Right kidney (tissue), 1 donor: ENCODE results near the gene TOR1AIP1.

ENCODE experiments used
- DNase-seq: peaks from one replicate; pipeline ENCODE4 v3.0.0-alpha.2; 2016

TOR1AIP1 gene

DNA sequence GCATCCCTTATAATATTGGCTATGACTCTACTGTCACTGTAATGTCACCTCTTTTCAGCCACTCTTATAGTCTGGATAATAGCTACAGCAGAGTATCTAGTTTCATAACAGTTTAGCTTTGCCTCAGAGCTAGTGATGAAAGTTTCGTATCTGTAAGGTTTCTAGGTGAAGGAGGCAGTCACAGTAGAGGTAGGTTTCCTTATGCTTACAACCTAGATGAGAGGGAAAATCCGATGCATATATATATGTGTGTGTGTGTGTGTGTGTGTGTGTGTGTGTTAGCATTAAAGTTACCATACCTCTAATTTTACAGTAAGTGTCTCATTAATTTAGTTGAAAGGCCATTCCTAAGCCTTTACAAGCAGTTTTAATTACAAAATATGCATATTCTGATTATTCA lies 2.3 kb upstream of the TOR1AIP1 start:
- no peak for DNase-seq

DNA sequence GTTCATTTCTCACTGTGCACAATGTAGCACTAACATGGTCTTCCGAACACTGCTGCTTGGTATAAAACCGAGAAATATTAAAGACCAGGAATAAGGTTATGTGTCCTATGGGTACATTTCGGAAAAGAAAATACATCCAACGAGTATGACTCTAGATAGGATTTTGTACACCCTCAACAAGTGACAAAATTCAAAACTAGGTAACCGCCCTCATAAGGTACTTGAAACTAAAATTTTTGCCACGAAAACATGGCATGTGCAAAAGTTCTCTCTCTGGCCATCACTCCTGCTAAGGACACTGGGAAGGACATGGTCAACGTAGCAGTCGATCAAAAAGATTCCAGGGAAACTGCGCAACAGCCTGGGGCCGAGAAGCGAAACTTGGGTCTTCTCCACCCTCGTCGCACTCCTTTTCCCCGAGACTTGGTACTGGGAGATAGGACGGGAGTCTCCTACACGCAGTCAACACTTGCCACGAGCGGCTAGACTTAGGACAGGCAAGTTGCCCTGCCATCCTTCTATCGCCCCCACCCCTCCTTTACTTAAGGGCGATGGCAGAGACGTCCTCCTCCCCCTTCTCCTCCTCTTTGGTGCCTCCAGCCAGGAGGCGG lies 338 bp upstream of the TOR1AIP1 start:
- DNase-seq = no peak

DNA sequence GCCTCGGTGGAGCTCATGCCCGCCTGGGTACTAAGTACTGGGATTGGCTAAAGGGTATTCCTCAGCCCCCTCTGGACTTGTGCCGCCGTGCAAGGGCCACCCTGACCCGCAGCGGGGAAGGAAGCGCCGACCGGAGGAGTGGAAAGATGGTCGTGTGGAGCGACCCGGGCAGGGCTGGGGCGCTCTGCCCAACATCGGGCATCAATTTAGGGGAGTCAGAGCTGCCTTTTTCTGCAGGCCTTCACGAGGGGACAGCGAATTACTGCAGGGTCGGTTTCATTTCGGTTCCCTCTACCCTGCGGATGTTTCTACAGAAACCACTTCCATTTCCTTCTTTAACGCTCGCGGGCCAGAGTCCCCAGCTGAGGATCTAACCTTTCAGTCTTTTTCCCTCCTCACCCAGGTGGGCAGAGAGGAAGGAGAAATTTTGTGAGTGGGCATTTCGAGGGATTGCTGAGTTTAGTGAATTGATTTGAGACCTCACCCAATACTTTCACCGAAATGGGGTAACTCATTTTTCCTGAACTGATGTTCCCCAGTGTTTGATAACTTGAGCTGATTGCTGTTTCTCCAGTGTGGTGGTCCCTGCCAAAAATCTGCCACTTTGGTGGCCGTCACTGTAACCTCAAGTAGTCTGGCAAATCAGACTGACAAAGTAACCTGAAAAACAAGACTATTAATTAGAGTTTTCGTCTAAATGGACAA lies 1.1 kb downstream of the TOR1AIP1 start:
- no peak for DNase-seq

DNA sequence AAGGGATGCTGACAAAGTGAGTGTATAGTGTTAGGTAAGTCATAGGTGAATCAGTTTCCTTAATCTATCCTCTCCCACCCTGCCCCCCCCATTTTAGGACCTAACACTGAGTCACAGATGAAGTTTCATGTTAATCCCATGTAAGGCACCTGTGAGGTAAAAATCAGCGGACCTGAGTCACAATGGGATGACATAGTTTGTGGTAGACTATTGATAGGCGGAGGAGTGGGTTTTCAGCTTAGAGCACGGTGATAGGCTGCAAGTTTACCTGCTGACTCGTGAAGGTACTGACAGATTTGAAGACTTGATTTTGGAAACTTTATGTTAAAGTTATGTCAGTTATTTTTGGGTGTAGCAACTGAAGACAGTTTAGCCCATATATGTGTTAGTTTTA lies 1.7 kb downstream of the TOR1AIP1 start:
- DNase-seq = no peak

DNA sequence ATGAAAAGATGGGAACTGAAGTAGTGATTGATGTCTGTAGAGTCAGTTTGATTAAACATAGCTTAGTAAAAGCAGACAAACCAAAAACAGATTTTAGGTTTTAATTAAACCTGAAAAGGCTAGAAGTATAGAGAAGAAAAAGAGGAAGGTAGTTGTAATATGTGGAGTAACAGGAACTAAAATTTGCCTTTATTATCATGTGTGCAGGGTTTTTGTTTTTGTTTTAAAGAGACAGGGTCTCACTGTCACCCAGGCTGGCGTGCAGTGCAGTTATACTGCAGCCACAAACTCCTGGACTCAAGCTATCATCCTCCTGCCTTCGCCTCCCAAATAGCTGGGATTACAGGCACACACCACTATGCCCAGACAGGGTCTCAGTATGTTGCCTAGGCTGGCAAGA lies 6.0 kb downstream of the TOR1AIP1 start:
- DNase-seq = no peak

DNA sequence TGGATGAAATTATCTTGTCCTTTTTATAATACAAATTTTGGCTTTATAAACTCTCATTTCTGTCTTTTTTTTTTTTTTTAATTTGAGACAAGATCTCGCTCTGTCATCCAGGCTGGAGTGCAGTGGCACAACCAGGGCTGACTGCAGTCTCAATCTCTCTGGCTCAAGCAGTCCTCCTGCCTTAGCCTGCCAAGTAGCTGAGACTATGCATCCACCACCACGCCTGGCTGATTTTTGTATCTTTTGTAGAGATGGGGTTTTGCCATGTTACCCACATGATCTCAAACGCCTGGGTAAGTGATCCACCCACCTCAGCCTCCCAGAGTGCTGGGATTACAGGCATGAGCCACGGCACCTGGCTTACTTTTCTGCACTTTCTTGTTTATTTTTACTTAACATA lies 7.5 kb downstream of the TOR1AIP1 start:
- no peak for DNase-seq

DNA sequence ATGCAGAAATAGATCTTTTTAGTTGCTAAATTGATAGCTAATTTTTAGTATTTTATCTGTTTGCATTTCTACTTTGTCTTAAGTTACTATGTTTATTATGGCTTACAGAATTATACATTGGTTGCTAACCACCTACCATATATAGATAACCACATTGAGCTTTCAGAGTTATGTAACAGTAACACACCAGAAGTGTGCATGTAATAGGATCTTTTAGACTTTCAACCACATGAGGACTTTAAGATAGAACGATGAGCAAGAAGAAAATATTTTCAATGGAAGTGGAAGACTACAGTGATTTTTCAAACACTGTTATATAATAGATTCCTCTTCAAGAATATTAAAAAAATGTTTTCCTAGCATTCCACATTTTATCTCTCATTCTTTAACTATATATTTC lies 28.8 kb downstream of the TOR1AIP1 start:
- DNase-seq = no peak

DNA sequence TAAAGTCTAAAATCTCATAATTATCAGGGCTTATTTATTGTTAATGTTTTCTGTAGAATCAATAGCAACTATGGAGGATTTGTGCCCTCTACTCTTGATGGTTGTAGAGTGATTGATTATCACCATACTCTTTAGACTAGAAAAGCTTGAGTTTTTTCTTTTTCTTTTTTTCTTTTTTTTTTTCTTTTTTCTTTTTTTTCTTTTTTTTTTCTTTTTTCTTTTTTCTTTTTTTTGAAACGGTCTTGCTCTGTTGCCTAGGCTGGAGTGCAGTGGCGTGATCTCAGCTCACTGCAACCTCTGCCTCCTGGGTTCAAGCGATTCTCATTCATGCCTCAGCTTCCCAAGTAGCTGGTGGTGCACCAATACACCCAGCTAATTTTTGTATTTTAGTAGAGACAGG lies 29.7 kb downstream of the TOR1AIP1 start:
- DNase-seq = no peak

DNA sequence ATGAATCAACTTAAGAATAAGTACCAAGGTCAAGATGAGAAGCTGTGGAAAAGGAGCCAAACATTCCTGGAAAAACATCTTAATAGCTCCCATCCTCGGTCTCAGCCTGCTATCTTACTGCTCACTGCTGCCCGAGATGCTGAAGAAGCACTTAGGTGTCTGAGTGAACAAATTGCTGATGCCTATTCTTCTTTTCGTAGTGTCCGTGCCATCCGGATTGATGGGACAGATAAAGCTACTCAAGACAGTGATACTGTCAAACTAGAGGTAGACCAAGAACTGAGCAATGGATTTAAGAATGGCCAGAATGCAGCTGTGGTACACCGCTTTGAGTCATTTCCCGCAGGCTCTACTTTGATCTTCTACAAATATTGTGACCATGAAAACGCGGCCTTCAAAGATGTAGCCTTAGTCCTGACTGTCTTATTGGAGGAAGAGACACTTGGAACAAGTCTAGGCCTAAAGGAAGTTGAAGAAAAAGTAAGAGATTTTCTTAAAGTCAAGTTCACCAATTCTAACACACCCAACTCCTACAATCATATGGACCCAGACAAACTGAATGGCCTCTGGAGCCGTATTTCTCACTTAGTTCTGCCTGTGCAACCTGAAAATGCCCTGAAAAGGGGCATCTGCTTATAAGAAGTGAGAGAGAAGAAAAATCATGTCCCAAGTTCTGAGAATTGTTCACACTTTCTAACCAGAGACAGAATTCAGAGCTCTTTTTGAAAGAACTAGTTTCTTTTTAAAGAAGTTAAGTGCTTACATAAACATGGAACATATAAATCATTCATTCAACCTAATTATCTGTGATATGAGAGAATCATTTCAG lies 35.7 kb downstream of the TOR1AIP1 start:
- DNase-seq = no peak

DNA sequence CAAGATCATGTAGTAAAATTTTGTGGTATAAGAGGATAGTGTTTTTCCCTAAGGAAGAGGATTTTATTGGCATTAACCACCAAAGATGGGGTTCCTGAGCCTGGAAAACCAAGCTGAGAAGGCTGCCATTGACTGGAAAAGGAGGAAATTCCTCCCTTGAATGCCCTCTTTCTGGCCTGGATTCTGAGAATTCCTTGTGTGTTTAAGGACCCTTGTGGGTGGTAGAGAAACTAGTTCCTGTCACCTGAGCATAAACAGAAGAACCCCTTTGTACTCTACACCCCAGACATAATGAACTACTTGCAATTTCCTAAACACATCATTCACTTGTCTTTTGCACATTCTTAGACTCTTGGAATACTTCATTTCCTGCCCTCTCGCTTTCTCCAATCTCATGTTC lies 39.4 kb downstream of the TOR1AIP1 start:
- DNase-seq = no peak

DNA sequence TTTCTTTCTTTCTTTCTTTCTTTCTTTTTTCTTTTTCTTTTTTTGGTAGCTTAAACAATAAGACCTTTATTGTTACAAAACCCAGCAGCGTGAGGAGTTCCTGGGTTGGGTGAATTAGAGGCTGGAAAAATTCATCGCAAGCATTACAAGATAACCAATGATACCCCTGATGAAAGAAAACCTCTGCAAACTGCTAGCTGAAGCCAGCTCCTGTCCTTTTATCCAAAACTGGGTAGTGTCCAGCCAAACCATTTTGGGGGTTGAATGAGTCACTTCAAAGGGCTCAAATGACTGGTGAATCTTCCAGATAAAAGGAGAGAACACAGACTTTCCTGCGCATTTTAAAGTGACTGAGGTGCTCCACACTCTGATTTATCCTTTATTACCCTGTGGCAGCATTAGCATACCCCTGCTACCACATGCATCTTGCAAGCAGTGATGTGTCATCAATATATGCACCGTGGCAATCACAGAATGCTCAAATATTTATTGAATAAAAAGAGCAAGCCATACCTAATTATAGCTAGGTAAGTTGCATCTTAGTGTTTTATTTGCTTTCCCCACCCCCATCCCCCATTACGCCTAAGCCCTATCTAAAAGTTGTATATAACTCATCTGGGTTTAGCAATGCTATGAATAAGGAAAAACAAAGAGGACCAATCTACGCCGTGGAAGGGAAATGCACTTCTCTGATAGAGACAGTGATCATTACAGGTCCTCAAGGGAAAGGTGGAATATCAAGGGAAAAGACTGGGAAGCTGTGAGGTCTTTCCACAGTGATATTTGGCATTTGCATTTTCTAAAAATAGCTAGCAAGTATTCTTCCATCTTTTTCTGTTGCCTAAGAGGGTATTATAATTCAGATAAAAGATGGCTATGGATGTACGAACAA lies 40.1 kb downstream of the TOR1AIP1 start:
- no peak for DNase-seq

DNA sequence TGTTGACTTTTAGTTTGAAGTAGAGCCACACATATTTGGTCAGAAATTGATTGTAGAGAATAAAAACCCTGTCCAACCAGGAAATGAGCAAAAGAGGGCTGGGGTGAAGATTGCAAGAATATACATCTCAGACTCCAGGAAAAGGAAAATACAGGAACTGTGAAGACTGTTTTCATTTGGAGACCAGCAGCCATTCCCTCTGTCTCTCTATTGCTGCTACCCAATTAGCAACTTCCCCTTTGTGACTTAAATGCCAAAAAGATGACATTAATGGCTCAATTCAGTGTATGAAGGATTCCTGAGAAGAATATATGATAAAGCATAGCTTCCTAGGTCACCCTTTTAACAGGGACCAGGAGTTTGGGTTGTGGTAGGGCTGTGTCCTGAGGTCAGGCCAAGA lies 40.9 kb downstream of the TOR1AIP1 start:
- no peak for DNase-seq

DNA sequence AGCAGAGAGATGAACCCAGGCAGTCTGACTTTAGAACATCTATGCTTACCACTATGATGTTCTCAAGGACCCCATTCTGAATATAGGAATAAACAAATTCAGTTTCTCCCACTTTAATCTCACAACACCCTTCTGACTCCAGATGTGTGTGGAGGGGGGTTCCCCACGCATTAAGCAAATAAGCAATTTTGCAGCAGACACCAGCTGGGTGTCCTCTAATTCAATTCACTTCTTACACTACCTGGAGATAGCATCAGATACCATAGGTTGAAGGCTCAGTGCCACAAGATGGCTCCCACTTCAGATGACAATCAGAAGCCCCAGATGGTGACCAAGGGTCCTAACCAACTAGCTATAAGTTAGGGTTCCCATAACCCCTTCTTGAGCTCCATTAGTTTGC lies 42.2 kb downstream of the TOR1AIP1 start:
- DNase-seq = no peak

DNA sequence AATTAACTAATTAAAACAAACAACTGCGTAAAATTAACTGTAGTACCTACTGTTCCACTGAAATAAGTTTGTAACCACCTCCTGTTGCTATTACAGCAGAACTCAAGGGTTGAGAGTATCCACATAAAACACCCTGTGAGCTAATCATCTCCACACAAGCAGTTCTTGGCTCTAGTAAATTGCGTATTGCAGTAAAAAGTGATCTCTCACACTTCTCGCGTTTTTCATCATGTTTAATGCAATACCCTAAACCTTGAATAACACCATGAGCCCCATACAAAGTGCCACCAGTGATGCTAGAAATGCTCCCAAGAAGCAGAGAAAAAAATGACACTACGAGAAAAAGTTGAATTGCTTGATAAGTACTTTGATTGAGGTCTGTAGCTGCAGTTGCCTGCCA lies 43.2 kb downstream of the TOR1AIP1 start:
- DNase-seq = no peak

DNA sequence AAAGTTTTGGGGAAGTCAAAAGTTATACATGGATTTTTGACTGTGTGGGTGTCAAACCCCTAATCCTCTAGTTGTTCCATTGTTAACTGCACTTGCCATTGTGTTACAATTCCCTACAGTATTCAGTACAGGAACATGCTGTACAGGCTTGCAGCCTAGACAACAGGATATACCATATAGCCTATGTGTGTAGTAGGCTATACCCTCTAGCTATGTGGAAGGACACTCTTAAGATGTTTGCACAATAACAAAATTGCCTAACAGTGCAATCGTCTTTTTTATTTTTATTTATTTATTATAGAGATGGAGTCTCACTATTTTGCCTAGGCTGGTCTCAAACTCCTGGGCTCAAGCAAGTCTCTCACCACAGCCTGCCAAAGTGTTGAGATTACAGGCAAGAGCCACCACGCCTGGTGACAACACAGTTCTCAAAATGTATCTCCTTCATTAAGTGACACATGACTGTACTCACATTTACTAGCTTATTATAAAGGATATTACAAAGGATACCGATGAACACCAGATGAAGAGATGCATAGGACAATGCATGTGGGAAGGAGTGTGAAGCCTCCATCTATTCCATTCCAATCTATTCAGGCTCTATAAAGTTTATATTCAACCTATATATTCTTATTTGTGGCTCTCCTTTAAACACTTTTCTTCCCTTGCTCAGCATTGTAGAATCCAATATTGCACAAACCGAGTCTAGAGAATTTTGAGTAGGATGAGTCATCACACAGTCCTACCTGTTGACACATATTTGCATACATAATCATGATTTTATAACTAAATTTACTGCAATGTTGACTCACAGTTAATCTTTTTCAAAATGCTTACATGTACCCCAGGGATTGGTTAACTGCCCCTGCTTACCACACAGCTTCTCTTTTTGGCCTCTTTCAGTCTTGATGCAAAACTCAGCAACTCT lies 44.1 kb downstream of the TOR1AIP1 start:
- DNase-seq = no peak

DNA sequence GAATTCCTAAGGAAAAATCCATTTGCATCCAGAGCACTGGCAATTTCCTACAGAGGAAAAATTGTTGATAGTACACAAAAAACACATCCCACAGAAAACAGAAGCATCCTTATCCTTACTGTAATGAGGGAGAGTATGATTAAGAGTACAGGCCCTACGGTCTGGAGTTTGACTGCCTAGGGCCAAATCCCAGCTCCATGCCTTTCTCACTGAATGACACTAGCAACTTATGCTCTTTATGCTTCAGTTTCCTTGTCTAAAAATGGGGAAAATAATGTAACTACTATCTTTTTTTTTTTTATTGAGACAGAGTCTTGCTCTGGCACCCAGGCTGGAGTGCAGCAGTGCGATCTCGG lies 44.7 kb downstream of the TOR1AIP1 start:
- DNase-seq = no peak

DNA sequence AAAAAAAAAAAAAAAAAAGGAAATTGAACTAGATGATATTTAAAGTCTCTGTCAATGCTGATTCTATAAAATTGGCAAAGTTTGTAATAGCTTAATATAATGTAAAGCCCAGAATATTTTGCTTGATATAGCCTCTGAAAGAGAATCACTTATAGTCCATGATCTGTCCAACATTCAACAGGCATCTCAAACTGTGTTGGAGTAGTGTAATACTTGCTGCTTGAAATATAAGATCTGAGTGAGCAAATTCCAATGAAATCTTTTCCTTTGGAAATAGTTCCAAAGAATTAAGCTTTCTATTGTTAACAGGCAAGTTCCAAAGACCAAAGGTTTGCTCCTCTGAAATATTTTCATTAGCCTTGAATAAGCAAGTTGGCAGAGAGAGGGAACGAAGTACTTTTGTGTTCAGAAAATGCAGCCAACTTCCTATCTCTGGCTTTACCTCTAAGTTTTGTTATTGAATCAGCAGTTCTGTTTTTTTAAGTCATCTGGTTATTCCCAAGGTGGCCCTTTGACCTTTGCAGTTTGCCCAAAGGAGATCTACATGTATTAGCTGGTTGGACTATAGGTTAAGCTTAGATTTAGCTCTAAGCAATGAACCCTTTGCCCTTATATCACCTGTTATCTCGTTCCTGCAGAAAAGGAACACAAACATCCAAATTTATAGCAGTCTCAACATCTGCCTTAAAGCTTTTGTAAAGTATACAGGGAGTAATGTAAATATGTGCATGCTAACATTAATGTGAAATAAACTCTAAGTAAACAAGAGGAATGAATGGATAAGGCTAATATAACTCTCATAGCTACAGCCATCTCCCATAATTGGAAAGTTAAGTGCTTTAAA lies 48.1 kb downstream of the TOR1AIP1 start:
- no peak for DNase-seq

DNA sequence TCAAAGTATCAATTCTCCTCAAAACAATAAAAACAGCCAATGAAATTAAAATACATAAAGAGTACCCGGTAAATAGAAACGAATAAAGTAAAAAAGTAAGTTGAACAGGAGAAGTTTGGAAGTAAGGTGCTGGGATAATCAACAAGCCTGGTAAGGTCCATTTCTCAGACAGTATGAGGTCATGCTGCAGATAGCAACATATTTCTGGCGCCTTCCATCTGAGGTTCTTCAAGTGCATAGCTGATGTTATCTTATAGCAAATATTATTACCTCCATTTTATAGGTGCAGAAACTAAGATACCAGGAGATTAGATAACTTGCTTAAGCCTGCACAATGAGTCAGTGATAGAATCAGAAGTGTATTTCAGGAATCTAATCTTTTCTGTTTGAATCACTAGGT lies 48.8 kb downstream of the TOR1AIP1 start:
- no peak for DNase-seq

DNA sequence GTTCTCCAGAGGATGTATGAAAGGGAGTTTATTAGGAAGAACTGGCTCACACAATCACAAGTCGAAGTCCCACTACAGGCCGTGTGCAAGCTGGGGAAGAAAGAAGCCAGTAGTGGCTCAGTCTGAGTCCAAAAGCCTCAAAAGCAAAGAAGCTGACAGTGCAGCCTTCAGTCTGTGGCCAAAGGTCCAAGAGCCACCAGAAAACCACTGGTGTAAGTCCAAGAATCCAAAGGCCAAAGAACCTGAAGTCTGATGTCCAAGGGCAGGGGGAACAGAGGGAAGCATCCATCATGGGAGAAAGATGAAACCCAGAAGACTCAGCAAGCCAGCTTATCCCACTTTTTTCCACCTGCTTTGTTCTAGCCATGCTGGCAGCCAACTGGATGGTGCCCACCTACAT lies 51.1 kb downstream of the TOR1AIP1 start:
- no peak for DNase-seq

DNA sequence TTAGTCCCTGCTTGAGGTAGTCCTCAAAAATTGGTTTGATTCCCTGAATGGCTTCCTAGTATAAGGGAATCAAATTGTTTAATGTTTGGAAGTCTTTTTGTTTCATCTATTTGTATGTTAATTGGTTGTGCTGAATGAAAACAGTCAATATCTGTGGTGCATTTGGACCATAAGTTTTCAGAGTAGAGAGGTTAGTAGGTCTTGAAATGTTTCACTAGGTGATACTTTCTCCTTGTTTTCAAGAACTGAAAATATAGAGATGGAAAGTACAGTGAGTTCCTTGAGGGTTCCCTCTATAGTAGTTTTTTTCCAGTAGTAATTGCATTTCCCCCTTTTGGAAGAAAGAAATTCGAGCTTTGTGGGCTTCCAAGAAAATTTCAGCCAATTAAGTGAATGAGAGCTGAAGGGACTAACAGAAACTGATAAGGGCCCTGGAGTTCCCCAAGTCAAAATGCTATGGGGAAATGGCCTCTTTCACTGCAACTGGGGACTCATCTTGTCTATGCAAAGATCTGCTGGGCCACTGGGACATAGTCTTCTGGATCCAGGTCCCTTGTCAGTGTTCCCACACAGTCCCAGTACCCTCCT lies 53.9 kb downstream of the TOR1AIP1 start:
- no peak for DNase-seq
